Breast epithelium (tissue), 4 donors: ENCODE data around the gene YWHAG. TPM values are rescaled to one million over a fixed set of nuclear protein-coding genes. Genes with fewer than 3 reads are reported as not detected.
"Not testable (repeated sequence)": the region's sequence is repeated elsewhere in the genome, so short reads cannot be mapped to it uniquely, and the experiment has no call there.

Source experiments
- DNase-seq, 2 donors: peaks; one replicate each; pipeline ENCODE4 v3.0.0-alpha.2; 2019; ENCODE audit warnings: low spot score in 2 of 2
- H3K27ac ChIP-seq, 2 donors: fragments of 200-600 bp; sonication (generic) in 1 of 2; one replicate each; pipeline ENCODE4 v1.5.1; 2016 to 2019; ENCODE audit warnings: mild to moderate bottlenecking in 1 of 2
- H3K27me3 ChIP-seq, 2 donors: fragments of 200-600 bp; sonication (generic) in 1 of 2; one replicate each; pipeline versions ENCODE4 v1.5.1 to v1.6.0; 2017 to 2019; ENCODE audit warnings: control low read depth in 1 of 2, mild to moderate bottlenecking in 1 of 2
- H3K36me3 ChIP-seq: fragments of 200-600 bp; one replicate; pipeline ENCODE4 v1.5.1; 2019
- H3K4me1 ChIP-seq, 2 donors: fragments of 200-600 bp; sonication (generic); one replicate each; pipeline ENCODE4 v1.5.1; 2016 to 2019; ENCODE audit warnings: control low read depth in 1 of 2
- H3K4me3 ChIP-seq, 3 donors: fragments of 200-600 bp; sonication (generic); 1 replicate in 2 of 3; 2 replicates in 1 of 3; pipeline ENCODE4 v1.5.1; 2016 to 2019; ENCODE audit warnings: mild to moderate bottlenecking in 3 of 3, moderate library complexity in 2 of 3
- H3K9me3 ChIP-seq, 2 donors: fragments of 200-600 bp; sonication (generic) in 1 of 2; one replicate each; pipeline ENCODE4 v1.5.1; 2016 to 2019; ENCODE audit warnings: control low read depth in 1 of 2
- CTCF ChIP-seq, 3 donors: fragments of 450-650 bp; IDR thresholded peaks; one replicate each; pipeline ENCODE4 v1.5.1; 2016 to 2017; ENCODE audit warnings: antibody characterized with exemption in 3 of 3, mild to moderate bottlenecking in 3 of 3, moderate library complexity in 3 of 3
- POLR2A ChIP-seq: fragments of 450-650 bp; IDR thresholded peaks from one replicate; pipeline ENCODE4 v1.6.1; 2016; ENCODE audit warnings: antibody characterized with exemption, mild to moderate bottlenecking, moderate library complexity
- POLR2AphosphoS5 ChIP-seq, 3 donors: sonication (generic); formaldehyde crosslinking; IDR thresholded peaks; one replicate each; pipeline ENCODE4 v1.6.1; 2017; ENCODE audit warnings: antibody characterized with exemption in 3 of 3
- intact Hi-C: fragments of 100-400 bp; cut with DNase I; formaldehyde crosslinking; loops from one replicate; pipeline ENCODE4 v1.15.1; 2023; ENCODE audit warnings: low total_unique reads
- total RNA-seq, 3 donors: library from RNA; depleted of rRNA; stranded (reverse); fragments of >200 nt; gene quantifications; one replicate each; pipeline ENCODE4 v1.1.0, GENCODE V29; 2016

Gene YWHAG
- total RNA-seq, 3 donors from 2014 or later = 58.7 to 128 (median 63.7) TPM

GRCh38 chr7:76338298-76339084 is 20.3 kb downstream of the YWHAG start:
- no peak overlapping the region for H3K27ac ChIP-seq
- intact Hi-C loops = no loop called here
- no peak for TF ChIP-seq POLR2A
- no peak for TF ChIP-seq CTCF (IDR thresholded peaks at IDR 0.05)
- TF ChIP-seq POLR2AphosphoS5 (IDR thresholded peaks at IDR 0.05) = no peak

GRCh38 chr7:76337147-76337546 is 21.6 kb downstream of the YWHAG start:
- H3K36me3 ChIP-seq = no peaks in the 10 kb centered on the region
- no peak for DNase-seq
- no peaks in the 10 kb centered on the region for H3K9me3 ChIP-seq
- intact Hi-C loops = no loop called here
- peaks cover 6 to 7% of the 10 kb centered on the region in 2 donors for H3K4me1 ChIP-seq
- H3K4me3 ChIP-seq = no peak overlapping the region
- no peaks in the 10 kb centered on the region for H3K27me3 ChIP-seq
- no peak for TF ChIP-seq POLR2A
- TF ChIP-seq POLR2AphosphoS5 (IDR thresholded peaks at IDR 0.05) = no peak
- TF ChIP-seq CTCF (IDR thresholded peaks at IDR 0.05) = no peak
- no peak overlapping the region for H3K27ac ChIP-seq

More at GRCh38 chr7:76338298-76339084, 20.3 kb downstream of the YWHAG start:
- H3K4me1 ChIP-seq = peaks cover 3 to 6% of the 10 kb centered on the region in 2 donors
- no peak overlapping the region for H3K4me3 ChIP-seq
- no peaks in the 10 kb centered on the region for H3K9me3 ChIP-seq
- no peaks in the 10 kb centered on the region for H3K27me3 ChIP-seq
- no peak for DNase-seq
- no peaks in the 10 kb centered on the region for H3K36me3 ChIP-seq

- H3K9me3 ChIP-seq = no peaks in the 10 kb centered on the region
- H3K4me1 ChIP-seq = peaks cover 6 to 7% of the 10 kb centered on the region in 2 donors
- TF ChIP-seq CTCF (IDR thresholded peaks at IDR 0.05) = no peak
- no peak for TF ChIP-seq POLR2AphosphoS5 (IDR thresholded peaks at IDR 0.05)
- TF ChIP-seq POLR2A = no peak
- no peak overlapping the region for H3K4me3 ChIP-seq
- no peaks in the 10 kb centered on the region for H3K27me3 ChIP-seq
- H3K36me3 ChIP-seq = no peaks in the 10 kb centered on the region
- no peak overlapping the region for H3K27ac ChIP-seq
- intact Hi-C loops = no loop called here
- DNase-seq = no peak
These were observed 22.7 kb downstream of the YWHAG start for GRCh38 chr7:76336094-76336493.

DNA sequence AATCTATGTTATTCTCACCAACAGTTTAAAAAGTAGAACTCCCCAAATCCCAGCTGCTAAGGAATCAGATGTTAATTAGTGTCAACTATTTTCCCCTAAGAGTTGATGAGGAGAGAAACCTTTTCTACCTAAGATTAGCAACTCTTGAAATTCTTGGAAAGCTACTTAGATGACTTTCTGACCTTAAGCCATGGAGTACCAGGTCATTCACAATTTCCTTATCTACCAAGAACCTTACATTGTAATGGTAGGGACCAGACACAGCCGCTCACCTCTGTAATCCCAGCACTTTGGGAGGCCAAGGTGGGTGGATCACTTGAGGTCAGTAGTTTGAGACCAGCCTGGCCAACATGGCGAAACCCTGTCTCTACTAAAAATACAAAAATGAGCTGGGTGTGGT is 23.4 kb downstream of the YWHAG start:
- H3K4me3 ChIP-seq, intact Hi-C loops, DNase-seq, H3K4me1 ChIP-seq, H3K27ac ChIP-seq, H3K9me3 ChIP-seq, H3K36me3 ChIP-seq, H3K27me3 ChIP-seq: not testable (repeated sequence)

DNA sequence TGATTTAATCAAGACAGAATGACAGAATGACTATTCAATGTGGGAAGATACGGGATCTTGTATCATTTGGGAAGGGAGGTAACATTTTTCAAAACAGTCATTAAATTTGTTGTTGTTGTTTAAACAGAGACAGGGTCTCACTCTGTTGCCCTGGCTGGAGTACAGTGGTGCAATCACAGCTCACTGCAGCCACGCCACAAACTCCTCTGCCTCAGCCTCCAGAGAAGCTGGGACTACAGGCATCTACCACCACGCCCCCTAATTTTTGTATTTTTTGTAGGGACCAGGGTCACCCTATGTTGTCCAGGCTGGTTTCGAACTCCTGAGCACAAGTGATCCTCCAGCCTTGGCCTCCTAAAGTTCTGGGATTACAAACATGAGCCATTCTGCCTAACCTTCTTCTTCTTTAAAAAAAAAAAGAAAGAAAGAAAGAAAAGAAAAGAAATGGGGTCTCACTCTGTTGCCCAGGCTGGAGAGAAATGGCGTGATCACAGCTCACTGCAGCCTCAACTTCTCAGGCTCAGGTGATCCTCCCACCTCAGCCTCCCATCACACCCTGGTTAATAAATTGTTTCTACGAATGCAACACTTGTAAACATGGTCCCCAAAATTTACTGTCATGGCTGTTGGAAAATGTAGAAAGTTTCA is 24.3 kb downstream of the YWHAG start:
- DNase-seq = no peak
- TF ChIP-seq POLR2AphosphoS5 (IDR thresholded peaks at IDR 0.05) (no peak), POLR2A (no peak), CTCF (IDR thresholded peaks at IDR 0.05) (no peak)
- intact Hi-C loops = no loop called here
- H3K4me1 ChIP-seq = peaks cover 6 to 7% of the 10 kb centered on the region in 2 donors
- no peak overlapping the region for H3K4me3 ChIP-seq
- no peaks in the 10 kb centered on the region for H3K36me3 ChIP-seq
- no peaks in the 10 kb centered on the region for H3K27me3 ChIP-seq
- H3K27ac ChIP-seq = no peak overlapping the region
- H3K9me3 ChIP-seq = no peaks in the 10 kb centered on the region
